GM03348 (cell line): Measurements from ENCODE around the gene CNTFR.
A peak's percentile ranks its signal among the peaks of the same experiment; 100 is the strongest.

Source experiments
- DNase-seq: peaks from one replicate; pipeline ENCODE4 v3.0.0; 2012; ENCODE audit warnings: low spot score

The CNTFR gene

DNA sequence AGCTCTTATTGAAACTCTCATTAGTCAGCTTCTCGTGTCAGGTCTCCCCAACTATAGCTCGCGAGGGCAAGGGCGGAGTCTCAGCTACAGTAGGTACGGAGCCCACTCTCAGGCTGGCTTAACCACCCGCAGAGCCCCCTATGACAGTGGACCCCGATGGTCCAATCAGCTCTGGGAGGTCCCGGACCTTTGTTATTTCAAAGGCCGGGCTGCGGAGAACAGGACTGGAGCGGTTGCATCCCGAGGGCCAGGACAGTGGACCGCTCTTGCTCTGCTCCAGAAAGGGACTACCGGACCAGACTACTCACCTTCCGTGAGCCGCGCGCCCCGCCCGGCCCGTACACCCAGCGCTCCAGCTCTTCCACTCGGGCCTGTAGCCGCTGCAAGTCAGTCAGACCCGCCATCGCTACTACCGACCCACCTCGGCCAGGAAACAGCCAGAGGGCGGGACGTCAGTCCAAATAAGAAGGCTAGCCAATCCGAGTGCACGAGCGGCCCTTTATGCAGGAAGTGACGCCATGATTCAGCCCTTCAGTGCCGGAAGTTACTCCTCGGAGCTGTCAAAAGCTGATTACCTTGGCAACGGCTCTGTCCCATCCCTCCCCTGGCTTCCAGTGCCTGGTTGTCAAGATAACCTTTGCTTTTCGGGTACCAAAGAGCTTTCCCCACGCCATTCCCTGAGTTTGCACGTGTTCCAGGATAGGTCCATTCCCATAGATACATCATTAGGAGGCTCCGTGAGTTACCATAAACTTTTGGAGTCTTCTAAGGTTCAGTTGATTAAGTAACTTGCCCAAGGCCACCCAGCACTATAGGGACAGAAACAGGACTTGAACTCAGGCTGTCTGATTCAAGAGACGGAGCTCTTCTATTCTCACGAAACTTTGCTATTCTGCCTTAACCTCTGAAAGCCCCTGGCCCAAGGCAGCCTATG lies 30.8 kb upstream of the CNTFR start, which contains the start of gene DCTN3:
Gene DCTN3 (minus strand): TSS at position 435 of the 934 bp plus-strand sequence. CDS start 31 bp downstream, at position 404.
- DNase-seq: peak; percentile 97

DNA sequence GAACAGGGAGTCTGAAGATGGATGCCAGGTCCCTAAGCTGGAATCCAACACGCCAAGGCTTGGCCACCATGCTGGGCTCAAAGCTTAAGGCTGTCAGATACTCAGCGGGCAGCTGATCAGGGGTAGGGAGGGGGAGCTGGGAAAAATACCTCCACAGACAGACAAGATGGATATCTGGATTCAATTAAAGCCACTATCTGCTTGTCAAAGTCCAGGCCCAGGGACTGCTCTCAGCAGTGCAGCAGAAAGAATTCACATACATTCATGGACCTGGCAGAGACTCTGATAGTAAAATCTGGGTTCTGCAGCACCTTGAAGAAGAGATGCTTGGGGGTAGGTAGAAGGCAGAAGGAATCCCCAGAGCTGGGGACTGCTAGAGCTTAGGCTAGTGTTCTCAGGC lies 25.6 kb upstream of the CNTFR start:
- DNase-seq: no peak

DNA sequence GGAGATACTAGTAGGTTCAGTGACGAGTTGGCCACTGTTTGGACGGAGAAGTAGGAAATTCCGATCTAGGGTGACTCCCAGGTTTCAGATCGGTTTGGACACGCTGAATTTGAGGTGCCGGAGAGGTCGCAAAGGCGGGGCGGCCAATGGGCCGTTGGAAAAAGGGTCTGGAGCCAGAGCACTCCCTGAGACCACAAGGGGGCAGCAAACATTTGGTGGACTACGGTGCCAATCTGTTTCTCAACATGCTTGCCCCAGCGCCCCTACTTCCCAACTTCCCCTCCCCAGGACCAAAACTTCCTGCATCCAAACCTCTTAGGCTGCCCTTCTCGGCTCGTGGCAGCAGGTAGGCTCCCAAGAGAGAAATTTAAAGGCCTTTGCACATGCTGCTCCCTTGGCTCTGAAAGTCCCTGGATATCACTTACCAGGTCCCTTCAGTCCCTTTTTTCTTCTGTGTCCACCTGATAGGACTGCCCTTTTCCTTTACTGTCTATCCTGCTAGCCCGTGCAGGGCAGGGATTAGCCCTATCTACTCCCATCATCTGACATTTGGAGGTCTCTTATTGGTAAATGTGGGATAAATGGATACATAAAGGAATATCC lies 23.4 kb upstream of the CNTFR start:
- peak; percentile 88 for DNase-seq

DNA sequence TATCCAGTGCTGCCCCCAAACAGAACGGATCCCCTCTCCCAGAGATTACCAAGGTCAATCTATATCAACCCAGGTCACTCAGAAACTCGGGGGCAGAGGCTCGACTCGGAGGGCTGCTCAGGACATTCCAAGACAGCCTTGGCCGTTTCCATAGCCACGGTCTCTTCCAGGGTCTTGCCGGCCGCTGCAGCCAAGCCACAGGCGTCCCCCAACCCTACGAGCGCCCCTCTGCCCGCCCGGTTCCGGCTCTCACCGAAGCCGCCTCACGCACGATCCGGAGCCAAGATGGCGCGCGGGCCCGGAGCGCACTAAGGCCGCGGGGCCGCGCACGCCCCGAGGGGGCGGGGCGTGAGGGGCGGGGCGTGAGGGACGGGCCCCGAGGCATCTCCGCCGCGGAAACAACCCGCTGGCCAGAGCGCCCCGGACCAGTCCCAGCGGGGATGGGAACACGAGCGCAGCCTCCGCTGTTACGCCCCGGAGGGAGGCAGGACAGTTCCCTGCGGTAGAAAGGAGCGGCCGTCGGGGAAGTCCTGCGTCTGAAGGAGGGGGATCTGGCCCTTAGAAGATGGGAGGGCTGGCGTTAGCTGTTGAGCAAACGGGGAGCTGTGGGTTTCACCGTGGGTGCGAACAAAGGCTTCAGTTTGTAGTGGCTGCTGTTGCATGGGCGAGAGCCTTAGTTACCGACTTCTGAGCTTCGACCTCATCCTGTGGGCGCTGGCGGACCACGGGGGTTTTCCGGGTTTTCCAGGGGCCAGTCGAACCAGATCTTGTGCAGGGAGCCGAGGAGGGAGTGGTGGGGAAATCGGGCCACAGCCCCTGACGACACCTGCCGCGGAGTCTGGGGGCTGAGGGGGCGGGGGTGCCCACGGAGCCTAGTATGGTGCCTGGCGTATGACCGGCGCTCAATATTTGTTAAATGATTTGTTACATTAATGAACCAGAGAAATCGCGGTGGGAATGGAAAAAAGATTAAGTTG lies 22.6 kb upstream of the CNTFR start, which contains the start of gene RPP25L:
Gene RPP25L (minus strand): TSS at position 287 of the 977 bp plus-strand sequence. CDS start 801 bp downstream, outside the sequence.
- DNase-seq: peak; percentile 98

DNA sequence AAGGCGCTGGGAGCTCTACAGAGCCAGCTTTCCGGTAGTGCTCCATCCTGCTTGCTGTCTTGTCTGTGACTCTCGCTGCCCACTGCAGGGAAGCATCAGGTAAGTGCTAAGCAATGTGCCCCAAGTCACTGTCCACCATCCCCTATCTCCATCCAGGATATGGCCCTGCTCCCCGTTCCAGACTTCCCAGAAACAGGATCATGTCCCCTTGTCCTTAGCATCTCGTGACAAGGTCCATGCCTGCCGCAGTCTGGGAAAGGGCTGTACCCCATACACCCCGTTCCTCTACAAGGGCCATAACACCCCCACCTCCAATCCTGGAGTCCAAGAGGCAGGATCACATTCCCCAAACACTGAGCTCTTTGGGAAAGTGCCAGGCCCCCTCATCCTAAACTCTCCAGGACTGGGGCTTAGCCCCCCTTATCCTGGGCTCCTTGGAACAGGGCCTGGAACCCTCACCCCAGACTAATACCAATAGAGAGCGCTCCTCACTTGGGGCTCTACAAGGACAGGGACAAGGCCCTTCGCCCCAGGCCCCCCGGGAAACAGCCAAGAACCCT lies 21.8 kb upstream of the CNTFR start:
- no peak for DNase-seq

DNA sequence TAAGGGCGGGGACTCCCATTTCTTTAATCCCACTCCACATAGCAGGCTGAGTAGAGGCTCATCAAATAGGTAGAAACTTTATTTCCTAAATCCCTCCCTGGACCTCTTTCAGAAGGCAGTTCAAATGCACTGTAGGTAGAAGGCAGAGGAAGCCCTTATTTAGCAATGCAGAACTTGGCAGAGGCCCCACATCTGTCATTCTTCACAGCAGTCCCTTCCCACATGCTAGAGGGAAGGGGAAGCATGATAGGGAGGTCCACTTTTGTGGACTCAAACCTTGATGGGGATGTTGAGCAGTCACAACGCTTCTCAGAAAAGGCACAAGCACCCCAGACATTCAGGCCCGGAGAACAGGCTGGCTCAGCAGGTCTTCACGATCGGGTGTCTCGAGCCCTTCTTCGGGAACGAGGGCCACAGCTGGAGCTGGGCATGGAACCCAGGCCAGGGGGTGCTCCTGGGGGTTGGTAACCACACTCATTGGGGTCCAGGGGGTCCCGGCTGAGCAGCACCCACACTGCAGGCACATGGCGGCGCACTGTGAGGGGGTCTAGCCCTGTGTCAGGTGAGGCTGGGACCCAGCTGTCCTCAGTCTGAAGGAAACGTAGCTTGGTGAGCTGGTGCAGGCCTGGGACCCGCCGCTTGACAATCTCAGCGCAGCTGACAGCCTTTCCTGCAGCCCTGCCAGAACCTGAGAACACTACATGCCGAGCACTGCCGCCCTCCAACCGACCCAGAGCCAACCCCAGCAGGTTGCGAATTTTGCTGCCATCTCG lies 21.1 kb upstream of the CNTFR start:
- no peak for DNase-seq

DNA sequence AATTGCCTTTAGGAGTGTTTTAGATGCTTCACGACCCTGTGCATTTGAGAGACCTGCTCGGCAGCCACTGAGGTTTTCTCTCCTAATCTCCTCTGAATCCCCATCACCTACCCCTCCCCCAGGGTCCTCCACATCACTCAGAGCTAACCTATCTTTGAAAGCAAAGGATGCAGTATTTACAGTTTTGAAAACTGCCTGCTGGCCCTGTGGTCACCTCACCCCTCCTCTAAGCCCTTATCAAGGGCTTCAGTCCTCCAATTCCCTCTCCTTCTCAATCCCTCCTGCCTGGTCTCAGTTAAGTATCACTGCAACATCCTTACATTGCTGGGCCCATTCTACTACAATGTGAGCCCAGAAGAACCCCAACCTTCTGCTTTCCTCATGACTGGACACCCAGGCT lies 17.8 kb upstream of the CNTFR start:
- DNase-seq: no peak

DNA sequence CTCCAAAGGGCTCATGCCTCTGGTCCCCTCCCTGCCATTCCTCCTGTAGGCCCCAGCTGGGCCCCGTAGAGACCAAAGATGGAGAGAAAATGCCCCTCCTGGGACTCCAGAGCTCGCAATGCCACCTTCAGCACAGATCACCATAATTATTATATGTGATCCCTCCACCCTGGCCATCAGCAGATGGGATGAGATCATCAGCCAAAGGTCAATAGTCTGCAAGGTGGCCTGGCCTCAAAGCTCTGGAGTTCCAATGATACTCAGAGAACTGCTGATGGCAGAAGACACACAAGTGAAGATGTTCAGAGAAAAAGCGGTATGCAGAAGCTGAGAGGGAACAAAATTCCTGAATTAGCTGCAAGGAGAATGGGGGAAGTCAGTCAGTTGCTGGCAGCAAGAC lies 17.4 kb upstream of the CNTFR start:
- DNase-seq: no peak

DNA sequence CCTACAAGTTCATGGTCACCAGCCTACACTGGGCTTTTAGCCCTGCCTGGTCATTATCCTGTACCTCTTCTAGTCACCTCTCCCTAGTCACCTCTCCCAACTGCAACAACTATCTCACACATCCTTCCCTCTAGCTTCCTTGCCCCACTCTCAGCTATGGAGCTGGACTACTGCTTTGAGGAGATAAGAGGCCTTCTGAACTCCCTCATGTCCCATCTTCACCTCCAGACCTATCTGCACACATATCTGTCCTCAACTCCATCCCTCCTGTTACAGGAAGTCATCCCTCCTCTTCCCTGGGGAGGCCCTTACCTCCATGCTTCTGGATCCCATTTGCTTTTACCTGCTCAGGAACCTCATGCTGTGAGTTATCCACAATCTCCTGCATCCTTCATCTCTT lies 16.7 kb upstream of the CNTFR start:
- no peak for DNase-seq

DNA sequence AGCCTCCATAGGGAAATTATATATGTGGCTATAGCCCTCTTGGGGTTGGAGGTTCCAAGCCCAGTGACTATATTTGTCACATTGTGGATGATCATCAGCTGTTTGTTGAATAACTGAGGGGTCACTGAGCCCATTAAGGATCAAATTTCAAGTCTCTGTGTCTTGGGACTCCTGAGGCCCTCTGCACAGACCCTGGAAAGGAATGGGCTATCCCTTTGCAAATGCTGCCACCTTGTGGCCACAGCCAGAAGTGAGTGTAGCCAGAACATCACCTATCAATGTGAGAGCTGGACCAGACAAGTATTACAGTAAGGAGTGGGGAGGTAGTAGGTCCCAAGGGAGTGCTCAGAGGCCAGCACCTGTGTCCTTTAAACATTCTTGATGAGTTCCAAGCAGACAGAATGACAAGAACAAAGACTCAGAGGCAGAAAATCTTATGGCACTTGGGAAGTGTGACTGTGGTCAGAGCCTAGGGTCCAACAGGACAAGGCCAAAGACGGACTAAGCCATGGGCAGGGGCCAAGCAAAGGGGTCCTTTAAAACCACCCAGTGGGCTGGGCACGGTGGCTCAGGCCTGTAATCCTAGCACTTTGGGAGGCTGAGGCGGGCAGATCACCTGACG lies 14.2 kb upstream of the CNTFR start:
- DNase-seq: peak; percentile 88

DNA sequence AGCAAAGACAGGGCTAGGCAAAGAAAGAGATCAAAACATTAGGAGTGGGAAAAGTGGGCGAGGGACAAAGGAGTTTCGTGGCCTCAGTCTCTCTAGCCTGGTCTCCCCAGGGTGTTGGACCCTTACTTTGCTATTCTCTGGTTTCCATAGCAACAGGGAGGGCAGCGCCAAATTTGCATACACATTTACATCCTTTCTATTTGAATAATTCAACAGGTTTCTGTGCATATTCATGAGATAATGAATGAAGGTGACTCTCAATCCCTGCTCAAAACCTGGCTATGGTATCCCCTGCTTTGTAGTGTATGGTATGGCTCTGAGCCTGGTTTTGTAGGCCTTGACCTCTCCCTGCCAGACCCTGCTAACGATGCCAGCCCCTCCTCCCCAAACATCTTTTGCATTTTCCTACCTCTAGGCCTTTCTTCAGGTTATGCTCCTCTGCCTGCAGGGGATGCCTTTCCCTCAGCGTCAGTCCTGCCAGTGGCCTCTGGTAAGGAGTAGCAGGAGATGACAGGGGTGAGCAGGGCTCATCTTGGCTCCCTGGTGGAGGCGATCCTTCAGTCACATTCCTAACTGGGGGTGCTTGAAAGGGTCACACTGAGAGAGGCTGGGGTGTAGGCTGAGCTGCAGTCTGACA lies 12.5 kb upstream of the CNTFR start:
- DNase-seq: no peak

DNA sequence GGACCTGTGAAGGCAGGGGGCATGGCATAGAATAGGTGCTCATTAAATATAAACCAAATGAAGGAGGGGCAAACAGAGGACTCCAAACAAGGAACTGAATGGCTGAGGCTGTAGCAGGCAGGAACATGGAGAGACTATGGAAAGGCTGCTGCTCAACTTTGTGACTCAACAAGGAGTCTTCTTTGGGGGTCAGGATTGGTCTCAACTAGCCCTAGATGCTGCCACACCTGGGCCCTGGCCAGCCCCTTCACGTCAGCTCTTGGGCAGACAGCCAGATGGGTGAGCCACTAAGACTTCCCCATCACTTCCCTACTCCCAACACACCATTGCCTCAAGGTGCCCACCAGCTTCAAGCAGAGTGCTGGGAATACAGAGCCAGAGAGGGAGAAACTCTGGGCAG lies 11.4 kb upstream of the CNTFR start:
- DNase-seq: no peak

DNA sequence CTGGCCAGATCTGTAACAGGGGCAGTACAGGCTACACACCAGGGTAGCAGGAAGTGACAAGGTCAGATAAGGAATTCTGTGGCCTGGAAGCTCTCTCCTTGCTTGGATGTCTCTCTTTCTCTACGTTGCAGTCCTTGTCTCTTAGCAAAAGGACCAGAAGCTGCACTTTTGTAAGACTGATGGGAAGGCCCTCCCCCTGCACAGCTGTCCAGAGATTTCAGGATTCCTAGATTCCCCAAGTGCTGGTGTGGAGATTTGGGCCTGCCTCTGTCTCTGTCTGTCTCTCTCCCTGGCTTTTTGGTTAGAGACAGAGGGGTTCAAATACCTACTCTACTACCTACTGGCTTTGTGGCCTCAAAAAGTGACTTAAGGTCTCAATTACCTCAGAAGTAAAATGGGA lies 10.0 kb upstream of the CNTFR start:
- no peak for DNase-seq

DNA sequence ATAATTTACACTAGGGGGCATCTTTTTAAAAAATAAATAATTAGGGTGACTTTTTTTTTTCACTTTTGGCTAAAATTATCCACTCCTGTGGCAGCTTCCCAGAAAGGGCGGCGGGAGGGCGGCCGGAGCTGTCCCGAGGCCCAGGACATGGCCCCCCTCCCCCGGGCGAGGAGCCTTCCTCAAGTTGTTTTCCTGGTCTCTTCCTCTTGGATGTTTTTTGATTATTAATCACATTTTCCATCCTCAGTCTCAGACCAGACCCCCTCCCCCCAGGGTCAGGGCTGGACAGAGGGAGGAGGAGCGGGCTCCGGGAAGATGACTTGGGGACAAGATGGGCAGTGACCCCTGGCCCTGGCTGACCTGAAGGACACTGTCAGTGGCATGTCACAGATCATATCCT lies 4.7 kb upstream of the CNTFR start:
- DNase-seq: no peak

DNA sequence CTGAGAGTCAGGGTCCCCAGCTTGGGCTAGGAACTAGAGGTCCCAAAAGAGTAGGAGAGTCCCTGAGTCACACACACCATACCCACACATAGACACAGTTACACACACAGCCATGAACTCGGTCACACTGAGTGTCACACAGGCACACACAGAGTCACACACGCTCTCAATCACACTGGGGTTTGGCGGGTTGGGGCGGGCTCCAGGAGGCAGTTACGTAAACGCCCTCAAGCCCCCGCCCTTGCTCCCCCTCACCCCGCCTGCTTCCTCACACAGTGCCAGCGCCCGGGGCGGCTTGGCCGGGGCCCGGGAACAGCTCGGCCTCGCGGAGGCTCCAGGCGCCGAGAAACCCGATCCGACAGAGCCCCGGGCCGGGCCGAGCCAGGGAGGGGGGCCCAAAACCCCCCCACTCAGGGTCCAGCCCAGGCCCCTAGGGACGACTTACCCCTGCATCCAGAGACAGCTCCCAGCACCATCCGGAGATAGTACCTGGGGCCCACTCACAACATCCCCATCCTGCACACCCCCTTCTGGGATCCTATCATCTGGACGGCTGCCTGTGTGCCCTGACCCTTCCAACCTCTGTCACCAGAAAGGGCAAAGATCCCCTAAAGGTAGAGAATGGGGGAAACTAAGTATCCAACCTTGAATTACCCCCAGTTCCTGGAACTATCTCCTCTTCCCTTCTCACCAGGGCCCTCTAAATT lies 3.5 kb upstream of the CNTFR start:
- no peak for DNase-seq

DNA sequence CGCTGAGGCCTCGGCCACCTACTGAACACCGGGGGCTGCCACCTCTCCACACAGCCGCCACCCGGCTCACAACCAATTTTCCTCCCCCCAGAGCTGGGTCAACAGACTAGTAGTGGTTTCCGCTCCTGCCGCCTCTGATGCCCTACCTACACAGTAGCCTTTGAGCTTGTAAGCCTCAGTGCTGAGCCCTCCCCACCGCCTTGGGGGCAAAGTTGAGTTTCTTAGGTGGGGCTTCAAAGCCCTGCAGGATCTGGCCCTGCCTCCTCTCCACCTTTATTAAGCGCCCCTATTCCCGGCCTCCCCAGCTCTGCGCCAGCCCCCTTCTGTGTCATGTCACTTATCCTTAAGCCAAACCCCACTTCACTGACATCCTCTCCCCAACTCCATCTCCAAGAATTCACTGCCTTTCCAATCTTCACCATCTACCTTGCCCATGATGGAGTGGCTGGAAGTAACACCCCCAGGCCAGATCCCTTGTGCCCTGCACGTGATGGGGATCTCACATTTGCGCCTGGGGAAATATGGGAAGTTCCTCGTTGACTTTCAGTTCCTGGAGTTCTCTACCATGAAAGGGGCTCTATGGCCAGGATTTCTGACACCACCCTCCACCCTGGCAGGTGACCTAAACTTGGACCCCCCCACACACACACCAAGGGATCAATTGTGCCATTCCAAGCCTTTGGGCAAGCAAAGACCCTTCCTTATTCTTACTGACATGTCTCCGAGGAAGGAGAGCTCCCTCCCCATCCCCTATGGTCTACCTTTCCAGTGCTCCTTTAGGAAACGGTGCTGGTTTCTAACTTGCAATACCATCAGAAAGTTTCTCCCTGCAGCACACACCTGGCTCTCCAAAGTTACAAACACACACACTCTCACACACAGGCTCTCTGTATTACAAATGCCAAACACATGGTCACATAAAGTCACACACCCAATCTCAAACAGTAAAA lies 2.7 kb upstream of the CNTFR start:
- DNase-seq: no peak

DNA sequence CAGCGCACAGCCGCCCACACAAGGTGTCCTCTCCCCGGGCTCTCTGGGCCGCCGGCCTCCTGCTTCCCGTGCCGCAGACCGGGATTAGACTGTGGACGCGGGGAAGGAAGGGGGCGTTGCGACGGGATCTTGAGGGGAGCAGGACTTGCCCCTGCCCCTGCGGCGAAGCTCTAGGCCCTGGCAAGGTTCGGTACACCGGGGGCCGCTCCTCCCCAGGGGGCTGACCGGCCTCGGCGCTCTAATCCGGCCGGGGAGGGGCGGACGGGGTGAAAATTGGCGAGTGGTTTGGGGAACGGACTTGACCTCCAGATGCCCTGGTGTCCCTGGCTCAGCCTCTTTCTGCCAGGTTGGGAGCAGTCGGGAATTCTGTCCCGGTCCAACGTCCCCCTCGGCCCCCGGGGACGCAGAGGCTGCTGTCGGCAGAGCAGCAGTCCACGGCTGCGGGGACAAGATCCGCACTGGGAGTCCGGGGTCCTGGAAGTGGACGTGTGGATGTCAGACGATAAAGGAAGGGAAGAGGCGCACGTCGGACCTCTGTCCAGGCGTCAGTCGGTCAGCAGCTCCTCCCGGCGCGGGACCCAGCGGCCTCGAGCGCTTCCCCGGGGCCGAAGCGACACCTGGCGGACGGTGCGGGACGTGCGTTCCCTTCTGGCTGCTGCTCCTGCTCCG lies 1.9 kb upstream of the CNTFR start:
- DNase-seq: peak; percentile 96
